T-helper 2 cell treated with Interferon-gamma antibody and Interleukin-4, amounts not matched to agents 5 μg/mL and 100 μg/mL, for 36 hours (primary cell): ENCODE results near the gene NXPE4.

Experiments used
- DNase-seq: peaks from one replicate; pipeline ENCODE4 v3.0.0; 2021; ENCODE audit warnings: low spot score
- H3K27ac Mint-ChIP-seq: one replicate; pipeline ENCODE4 v1.8.0; 2021; ENCODE audit warnings: mild to moderate bottlenecking, mixed read lengths
- H3K27me3 Mint-ChIP-seq: one replicate; pipeline ENCODE4 v1.8.0; 2021; ENCODE audit warnings: low read depth, mixed read lengths
- H3K36me3 Mint-ChIP-seq: one replicate; pipeline ENCODE4 v1.8.0; 2021; ENCODE audit warnings: low read depth, mixed read lengths
- H3K4me1 Mint-ChIP-seq: one replicate; pipeline ENCODE4 v1.8.0; 2021; ENCODE audit warnings: low read depth, mixed read lengths
- H3K4me3 Mint-ChIP-seq: one replicate; pipeline ENCODE4 v1.8.0; 2022; ENCODE audit warnings: mild to moderate bottlenecking, moderate library complexity, mixed read lengths
- H3K9me3 Mint-ChIP-seq: one replicate; pipeline ENCODE4 v1.8.0; 2021; ENCODE audit warnings: mixed read lengths

NXPE4 gene

GRCh38 chr11:114559425-114560310, 35.9 kb downstream of the NXPE4 start, which contains the start of gene NXPE1:
Gene NXPE1 (minus strand): TSS chr11:114559881. CDS start chr11:114551201, 8,680 bp downstream.
- Mint-ChIP-seq H3K27ac (no peak within 1 kb of the TSS), H3K36me3 (no peaks in the 10 kb centered on the region), H3K4me1 (no peaks in the 10 kb centered on the region), H3K27me3 (no peaks in the 10 kb centered on the region), H3K4me3 (no peak within 1 kb of the TSS), H3K9me3 (no peaks in the 10 kb centered on the region)
- no peak for DNase-seq

- Mint-ChIP-seq H3K36me3 (no peaks in the 10 kb centered on the region), H3K4me3 (no peak overlapping the region), H3K27me3 (no peaks in the 10 kb centered on the region), H3K27ac (no peak overlapping the region), H3K9me3 (no peaks in the 10 kb centered on the region), H3K4me1 (no peaks in the 10 kb centered on the region)
- no peak for DNase-seq
These were observed 39.5 kb downstream of the NXPE4 start for GRCh38 chr11:114556135-114556534.

DNA sequence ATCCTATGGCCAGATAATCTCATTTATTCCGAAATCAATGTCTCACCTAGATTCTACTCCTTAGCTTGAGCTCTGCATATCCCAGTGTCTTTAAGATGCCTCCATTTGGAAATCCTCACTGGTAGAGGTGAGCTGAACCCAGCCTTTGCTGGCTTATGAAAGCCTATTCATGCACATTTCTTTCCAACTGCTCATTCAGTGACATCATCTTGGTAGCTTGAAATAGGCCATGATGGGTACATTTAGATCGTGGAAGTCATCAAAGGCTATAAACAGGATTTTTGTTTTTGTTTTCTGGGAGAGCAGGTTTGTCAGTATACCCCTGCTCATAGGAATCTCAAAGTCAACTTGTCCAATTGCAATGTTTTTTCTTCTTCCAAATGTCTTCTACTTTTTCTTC, 41.9 kb downstream of the NXPE4 start:
- H3K36me3 Mint-ChIP-seq, result no peaks in the 10 kb centered on the region
- no peak for DNase-seq
- no peaks in the 10 kb centered on the region for H3K9me3 Mint-ChIP-seq
- no peaks in the 10 kb centered on the region for H3K27me3 Mint-ChIP-seq
- H3K27ac Mint-ChIP-seq, result no peak overlapping the region
- no peaks in the 10 kb centered on the region for H3K4me1 Mint-ChIP-seq
- H3K4me3 Mint-ChIP-seq, result no peak overlapping the region

DNA sequence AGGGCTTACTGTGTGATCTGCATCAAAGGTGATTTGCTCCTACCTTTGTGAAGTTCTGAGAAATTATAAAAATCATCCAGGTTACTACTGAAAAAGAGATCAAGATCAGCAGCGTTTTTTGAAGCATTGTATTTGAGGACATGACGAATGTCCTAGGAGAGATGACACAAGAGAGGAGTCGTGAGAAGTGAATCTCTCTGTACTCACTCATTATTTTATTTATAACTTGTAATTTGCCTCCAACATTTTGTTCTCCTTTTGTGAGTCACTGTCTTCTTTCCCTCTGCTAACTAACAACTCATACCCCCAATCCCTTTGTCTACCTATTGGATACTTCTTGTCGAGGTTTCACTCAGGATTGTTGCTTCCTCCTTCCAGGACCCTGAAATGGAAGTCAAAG, 44.5 kb downstream of the NXPE4 start:
- Mint-ChIP-seq H3K27me3 (peaks cover 2% of the 10 kb centered on the region), H3K9me3 (no peaks in the 10 kb centered on the region), H3K4me1 (no peaks in the 10 kb centered on the region), H3K27ac (no peak overlapping the region), H3K4me3 (no peak overlapping the region), H3K36me3 (no peaks in the 10 kb centered on the region)
- no peak for DNase-seq

- no peak overlapping the region for H3K27ac Mint-ChIP-seq
These were observed 69.9 kb downstream of the NXPE4 start for GRCh38 chr11:114525682-114526081.

DNA sequence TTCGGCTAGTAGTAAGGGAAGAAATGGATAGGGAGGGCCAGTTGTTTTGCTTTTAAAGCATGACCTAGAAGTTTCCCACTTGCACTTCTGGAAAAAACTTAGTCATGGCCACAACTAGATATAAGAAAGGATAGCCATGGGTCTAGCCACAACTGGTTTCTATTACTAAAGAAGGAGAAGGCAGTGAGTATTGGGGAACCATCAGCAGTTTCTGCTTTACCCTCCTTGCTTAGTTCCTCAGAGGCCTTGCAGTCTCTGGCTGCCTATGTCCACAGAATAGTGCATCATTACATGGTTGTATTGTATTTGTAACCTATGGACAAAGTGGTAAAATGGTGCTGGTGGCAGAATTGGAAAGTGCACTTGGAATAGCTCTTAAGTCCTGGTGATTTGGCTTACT, 71.5 kb downstream of the NXPE4 start:
- Mint-ChIP-seq H3K4me1 (no peaks in the 10 kb centered on the region), H3K27me3 (no peaks in the 10 kb centered on the region), H3K27ac (no peak overlapping the region), H3K4me3 (no peak overlapping the region), H3K36me3 (no peaks in the 10 kb centered on the region), H3K9me3 (no peaks in the 10 kb centered on the region)
- no peak for DNase-seq

More at GRCh38 chr11:114525682-114526081, 69.9 kb downstream of the NXPE4 start:
- no peaks in the 10 kb centered on the region for H3K4me1 Mint-ChIP-seq
- DNase-seq, result no peak
- H3K27me3 Mint-ChIP-seq, result no peaks in the 10 kb centered on the region
- H3K36me3 Mint-ChIP-seq, result no peaks in the 10 kb centered on the region
- H3K9me3 Mint-ChIP-seq, result no peaks in the 10 kb centered on the region
- no peak overlapping the region for H3K4me3 Mint-ChIP-seq

- Mint-ChIP-seq H3K27ac (no peak overlapping the region), H3K9me3 (no peaks in the 10 kb centered on the region), H3K4me3 (no peak overlapping the region), H3K36me3 (no peaks in the 10 kb centered on the region), H3K4me1 (no peaks in the 10 kb centered on the region), H3K27me3 (no peaks in the 10 kb centered on the region)
- DNase-seq, result no peak
These were observed 72.8 kb downstream of the NXPE4 start for GRCh38 chr11:114522818-114523217.
